Coronary artery (tissue), 2 donors: ENCODE data around the gene LSM7.

ENCODE experiments used
- DNase-seq: peaks from one replicate; pipeline ENCODE4 v3.0.0-alpha.2; 2017; ENCODE audit warnings: low spot score
- H3K27ac ChIP-seq, 2 donors: fragments of 200-600 bp; sonication (generic); one replicate each; pipeline ENCODE4 v1.5.1; 2016 to 2019
- H3K4me3 ChIP-seq: fragments of 200-600 bp; sonication (generic); 2 replicates; pipeline ENCODE4 v1.5.1; 2016; ENCODE audit warnings: mild to moderate bottlenecking, moderate library complexity
- TF ChIP-seq, protein P1 (sequence below): fragments of 200-600 bp; sonication (generic); IDR thresholded peaks from one replicate; pipeline ENCODE4 v1.5.1; 2019; ENCODE audit warnings: antibody characterized with exemption

The LSM7 gene

DNA sequence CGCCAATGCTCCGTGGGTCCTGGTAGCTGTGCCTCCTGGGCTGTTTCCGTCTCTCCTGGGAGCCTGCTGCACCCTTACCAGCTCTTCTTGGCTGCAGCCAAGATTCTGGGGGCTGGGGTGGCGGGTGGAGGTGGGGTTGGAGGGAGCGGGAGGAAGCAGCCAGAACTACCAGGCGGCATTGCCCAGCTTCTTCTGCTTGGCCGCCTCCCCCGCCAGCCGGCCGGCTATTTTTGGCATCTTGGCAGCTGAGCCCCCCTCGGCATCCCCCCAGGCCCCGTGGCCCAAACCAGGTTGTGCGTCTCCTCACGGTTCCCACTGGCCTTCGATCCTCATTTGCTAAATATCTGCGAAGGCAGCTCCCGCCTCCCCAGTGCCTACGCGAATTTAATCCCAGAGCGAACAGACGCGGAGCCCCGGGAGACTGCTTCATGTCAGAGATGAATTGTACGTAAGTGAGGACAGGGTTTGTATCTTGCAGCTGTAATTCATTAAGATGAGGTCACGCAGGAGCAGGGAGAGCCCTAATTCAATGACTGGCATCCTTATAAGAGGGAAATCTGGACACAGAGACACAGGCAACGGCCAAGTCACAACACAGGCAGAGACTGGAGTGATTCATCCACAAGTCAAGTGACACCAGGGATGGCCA, 33.6 kb downstream of the LSM7 start:
- peak overlapping the region; percentile 3 to 24 for H3K27ac ChIP-seq
- DNase-seq: no peak
- TF ChIP-seq, protein P1, sequence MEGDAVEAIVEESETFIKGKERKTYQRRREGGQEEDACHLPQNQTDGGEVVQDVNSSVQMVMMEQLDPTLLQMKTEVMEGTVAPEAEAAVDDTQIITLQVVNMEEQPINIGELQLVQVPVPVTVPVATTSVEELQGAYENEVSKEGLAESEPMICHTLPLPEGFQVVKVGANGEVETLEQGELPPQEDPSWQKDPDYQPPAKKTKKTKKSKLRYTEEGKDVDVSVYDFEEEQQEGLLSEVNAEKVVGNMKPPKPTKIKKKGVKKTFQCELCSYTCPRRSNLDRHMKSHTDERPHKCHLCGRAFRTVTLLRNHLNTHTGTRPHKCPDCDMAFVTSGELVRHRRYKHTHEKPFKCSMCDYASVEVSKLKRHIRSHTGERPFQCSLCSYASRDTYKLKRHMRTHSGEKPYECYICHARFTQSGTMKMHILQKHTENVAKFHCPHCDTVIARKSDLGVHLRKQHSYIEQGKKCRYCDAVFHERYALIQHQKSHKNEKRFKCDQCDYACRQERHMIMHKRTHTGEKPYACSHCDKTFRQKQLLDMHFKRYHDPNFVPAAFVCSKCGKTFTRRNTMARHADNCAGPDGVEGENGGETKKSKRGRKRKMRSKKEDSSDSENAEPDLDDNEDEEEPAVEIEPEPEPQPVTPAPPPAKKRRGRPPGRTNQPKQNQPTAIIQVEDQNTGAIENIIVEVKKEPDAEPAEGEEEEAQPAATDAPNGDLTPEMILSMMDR: no peak
- H3K4me3 ChIP-seq: peak overlapping the region; percentile 52

DNA sequence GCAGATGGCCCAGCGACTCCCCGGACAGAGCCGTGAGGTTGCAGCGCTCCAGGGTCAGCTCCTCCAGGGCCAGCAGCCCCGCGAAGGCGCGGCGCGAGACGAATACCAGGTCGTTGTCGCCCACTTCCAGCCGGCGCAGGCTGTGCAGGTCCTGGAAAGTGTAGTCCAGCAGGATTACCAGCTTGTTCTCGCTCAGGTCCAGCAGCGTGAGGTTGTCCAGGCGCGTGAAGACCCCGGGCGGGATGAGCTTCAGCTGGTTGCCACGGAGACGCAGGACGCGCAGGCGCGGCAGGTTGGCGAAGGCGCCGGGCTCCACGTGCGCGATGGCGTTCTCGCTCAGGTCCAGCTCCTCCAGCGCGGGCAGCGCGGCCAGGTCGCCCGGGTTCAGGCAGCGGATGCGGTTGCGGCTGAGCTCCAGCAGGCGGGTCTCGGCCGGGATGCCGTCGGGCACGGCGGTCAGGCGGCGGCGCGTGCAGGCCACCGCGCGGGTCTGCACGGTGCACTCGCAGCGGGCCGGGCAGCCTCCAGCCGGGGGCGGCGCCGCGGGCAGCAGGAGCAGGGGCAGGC, 37.1 kb downstream of the LSM7 start:
- H3K4me3 ChIP-seq: peak overlapping the region; percentile 71
- TF ChIP-seq, protein P1: no peak
- no peak for DNase-seq
- H3K27ac ChIP-seq: no peak overlapping the region

DNA sequence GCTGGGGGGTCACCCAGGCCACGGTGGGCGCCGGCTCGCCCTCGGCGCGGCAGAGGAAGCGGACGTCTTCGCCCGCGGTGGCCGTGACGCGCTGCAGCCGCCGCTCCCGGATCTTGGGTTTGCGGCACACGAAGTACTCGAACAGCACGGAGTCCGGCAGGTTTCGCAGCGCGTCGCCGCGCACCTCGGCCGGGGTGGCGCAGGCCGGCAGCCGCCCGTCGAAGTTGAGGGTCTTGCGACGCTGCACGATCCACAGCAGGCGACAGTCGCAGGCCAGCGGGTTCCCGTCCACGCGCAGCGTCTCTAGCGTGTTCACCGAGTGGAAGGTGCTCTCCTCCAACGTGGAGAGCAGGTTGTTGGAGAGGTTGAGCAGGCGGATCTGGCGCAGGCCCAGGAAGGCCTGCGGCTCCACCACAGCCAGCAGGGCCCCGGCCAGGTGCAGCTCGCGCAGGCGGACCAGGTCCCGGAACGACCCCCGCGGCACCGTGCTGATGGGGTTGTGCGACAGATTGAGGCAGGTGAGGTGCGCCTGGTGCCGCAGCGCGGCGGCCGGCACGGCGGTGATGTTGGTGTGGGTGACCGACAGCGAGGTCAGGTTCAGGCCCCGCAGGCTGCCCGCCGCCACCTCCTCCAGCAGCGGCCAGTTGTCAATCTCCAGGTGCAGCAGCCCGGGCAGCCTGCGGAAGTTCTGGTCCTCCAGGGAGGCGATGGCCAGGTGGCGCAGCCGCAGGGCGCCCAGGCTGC, 37.8 kb downstream of the LSM7 start:
- H3K27ac ChIP-seq: peak overlapping the region in 1 of 2 donors; percentile 60
- no peak for DNase-seq
- TF ChIP-seq, protein P1: no peak
- H3K4me3 ChIP-seq: peak overlapping the region; percentile 71

DNA sequence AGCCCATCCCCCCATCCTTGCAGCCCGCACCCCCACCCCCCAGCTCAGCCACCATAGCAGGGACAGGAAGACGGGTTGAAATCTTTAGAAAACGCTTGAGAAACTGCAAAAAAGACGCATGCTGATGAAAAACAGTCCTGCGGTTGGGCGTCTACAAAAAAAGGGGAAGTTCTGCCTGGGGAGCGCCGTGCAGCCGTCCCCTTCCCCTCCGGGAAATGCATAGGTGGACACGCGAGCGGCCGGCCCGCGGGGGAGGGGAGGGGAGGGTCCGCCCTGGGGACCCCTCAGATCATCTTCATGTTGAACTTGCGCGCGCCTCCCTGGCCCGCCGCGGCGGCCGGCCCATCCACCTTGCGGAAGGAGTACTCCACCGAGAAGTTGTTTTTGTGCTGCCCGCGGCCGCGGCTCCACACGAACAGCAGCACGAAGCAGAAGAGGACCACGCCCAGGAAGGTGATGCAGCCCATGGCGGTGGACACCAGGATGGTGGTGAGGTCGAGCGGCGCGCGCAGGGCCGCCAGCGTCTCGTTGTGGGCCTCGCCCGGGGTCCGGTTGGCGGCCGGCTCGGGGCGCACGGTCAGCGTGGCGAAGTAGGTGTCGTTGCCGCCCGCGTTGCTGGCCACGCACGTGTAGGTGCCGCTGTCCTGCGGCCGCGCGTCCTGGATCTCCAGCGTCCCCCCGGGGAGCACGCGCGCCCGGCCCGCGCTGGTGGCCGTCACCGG, 38.5 kb downstream of the LSM7 start:
- Histone ChIP-seq H3K4me3 (peak overlapping the region; percentile 71), H3K27ac (peak overlapping the region in 1 of 2 donors; percentile 60)
- TF ChIP-seq, protein P1: no peak
- DNase-seq: no peak

DNA sequence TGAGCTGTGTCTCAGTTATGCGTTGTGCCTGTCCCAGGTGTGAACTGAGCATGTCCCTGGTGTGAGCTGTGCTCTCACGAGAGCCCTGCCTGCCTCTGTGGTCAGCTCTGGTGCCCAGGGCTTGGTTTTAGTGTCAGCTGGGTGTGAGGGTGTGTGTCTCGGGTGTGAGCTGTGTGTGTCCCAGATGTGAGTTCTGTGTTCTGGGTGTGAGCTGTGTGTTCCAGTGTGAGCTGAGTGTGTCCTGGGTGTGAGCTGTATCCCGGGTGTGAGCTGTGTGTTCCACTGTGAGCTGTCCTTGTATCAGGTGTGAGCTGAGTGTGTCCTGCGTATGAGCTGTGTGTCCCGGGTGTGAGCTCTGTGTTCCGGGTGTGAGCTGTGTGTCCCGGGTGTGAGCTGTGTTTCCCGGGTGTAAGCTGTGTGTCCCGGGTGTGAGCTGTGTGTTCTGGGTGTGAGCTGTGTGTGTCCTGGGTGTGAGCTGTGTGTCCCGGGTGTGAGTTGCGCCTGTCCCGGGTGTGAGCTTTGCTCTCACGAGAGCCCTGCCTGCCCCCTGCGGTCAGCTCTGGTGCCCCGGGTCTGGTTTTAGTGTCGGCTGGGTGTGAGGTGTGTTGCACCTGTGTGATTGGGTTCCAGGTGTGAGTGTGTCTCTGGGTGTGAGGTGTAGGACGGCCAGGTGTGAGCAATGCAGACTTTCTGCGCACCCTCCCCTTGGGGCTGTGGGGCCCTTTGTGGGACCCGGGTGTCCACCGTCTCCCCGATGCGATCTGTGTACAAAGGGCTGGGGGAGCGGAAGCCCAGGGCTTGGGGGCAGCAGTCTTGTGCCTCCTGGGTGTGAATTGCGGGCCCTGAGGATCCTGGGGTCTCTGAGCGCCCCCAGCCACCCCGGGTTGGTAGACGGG, 39.3 kb downstream of the LSM7 start:
- no peak for DNase-seq
- TF ChIP-seq, protein P1: no peak
- Histone ChIP-seq H3K27ac (peak overlapping the region in 1 of 2 donors; percentile 35), H3K4me3 (peak overlapping the region; percentile 71)

DNA sequence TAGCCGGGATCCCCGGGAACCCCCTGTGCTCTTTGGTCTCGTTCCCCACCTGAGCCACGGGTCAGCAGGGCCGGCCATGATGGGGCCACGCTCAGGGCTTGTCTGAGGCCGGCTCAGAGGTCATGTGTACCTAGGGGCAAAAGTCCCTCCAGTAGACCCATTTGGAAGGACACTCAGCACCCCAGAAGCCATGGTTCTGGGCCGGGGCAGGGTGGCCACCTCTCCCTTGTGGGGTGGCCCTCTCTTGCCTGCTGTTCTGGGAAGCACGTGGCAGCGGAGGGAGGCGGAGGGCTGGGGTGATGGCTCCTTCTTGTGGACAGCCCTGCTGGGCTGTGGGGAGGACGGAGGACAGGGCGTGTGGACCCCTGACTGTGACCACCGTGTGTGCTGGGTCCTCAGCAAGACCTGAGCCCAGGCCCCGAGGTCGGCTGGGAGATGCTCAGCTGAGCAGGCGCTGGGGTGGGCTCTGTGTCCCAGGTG, 40.0 kb downstream of the LSM7 start:
- Histone ChIP-seq H3K4me3 (no peak overlapping the region), H3K27ac (no peak overlapping the region)
- no peak for DNase-seq
- TF ChIP-seq, protein P1: no peak
